GM12873 (cell line): ENCODE measurements around the gene ABCF3.

Experiments
- CTCF ChIP-seq: IDR thresholded peaks from 2 replicates; pipeline ENCODE4 v1.5.1; 2012; ENCODE audit warnings: low read depth, mild to moderate bottlenecking, moderate library complexity, low read length, control low read depth; ENCODE audit not compliant: insufficient read depth; ENCODE audit errors: missing control alignments

Gene ABCF3

GRCh38 chr3:184175506-184175905, 10.5 kb upstream of the ABCF3 start:
- no peak for TF ChIP-seq CTCF

- no peak for TF ChIP-seq CTCF
Measured at GRCh38 chr3:184175981-184176376, 10.0 kb upstream of the ABCF3 start.

GRCh38 chr3:184176377-184177330, 9.3 kb upstream of the ABCF3 start:
- no peak for TF ChIP-seq CTCF

- no peak for TF ChIP-seq CTCF
Measured at GRCh38 chr3:184177331-184177731, 8.7 kb upstream of the ABCF3 start.

GRCh38 chr3:184177767-184178306, 8.2 kb upstream of the ABCF3 start:
- TF ChIP-seq CTCF: no peak

GRCh38 chr3:184178521-184179138, 7.4 kb upstream of the ABCF3 start:
- TF ChIP-seq CTCF: no peak

- TF ChIP-seq CTCF: no peak
Measured at GRCh38 chr3:184180165-184180564, 5.8 kb upstream of the ABCF3 start.
